Measurements from ENCODE around the gene STX16.
"Not testable (repeated sequence)": the region's sequence is repeated elsewhere in the genome, so short reads cannot be mapped to it uniquely, and the experiment has no call there.

STX16 gene

DNA sequence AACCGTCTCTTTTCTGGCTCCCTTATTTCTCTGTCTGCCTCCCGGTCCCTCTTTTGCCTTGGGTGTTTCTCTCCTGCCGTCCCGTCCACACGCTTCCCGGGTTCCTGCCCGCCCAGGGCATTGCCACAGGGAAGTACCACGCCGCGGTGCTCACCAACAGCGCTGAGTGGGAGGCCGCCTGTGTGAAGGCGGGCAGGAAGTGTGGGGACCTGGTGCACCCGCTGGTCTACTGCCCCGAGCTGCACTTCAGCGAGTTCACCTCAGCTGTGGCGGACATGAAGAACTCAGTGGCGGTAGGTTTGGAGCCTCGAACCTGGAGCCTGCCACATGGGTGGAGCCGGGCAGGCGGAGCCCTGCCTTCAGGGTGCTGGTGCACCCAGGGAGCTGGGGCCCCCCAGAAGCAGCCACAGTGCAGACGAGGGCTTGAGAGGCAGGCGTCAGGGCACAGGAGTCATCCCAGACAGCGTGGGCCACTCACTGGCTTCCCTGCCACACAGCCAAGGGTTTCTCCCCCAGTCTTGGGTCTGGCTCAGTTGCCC is 62.8 kb downstream of the STX16 start:
- DNase-seq, result peak; percentile 16

DNA sequence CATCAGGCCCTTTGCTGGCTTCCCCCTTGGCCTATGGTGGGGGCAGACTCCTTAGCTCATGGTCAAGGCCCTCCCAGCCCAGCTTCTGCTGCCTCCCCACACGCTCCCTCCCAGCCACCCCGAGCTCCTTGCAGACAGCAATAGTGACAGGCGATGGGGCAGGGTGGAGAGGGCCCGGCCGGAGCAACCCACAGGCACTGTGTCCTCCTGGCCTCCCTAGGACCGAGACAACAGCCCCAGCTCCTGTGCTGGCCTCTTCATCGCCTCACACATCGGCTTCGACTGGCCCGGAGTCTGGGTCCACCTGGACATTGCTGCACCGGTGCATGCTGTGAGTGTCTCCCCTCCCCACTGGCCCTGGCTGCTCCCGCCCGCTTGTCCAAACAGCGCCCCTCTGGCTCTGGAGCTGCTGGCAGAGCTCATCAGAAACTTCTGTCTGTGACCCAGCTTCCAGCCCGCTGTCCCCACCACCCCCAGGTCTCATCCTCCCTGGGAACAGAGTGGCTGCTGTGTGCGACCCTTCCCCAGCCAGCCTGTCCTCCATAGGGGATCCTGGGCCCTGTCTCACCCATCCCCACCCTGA is 63.3 kb downstream of the STX16 start:
- DNase-seq, result no peak

DNA sequence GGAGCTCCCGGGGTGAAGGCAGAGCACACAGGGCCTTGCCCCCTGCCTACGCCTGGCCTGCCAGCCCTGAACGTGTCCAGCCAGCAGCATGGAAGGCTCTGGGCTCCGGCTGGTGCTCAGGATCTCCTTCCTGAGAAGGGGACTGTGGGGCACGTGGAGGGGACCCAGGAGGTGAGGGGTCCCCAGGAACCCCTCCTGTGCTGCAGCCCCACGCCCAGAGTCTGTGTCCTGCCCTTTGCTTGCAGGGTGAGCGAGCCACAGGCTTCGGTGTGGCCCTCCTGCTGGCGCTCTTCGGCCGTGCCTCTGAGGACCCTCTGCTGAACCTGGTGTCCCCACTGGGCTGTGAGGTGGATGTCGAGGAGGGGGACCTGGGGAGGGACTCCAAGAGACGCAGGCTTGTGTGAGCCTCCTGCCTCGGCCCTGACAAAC is 63.9 kb downstream of the STX16 start:
- DNase-seq, result no peak

DNA sequence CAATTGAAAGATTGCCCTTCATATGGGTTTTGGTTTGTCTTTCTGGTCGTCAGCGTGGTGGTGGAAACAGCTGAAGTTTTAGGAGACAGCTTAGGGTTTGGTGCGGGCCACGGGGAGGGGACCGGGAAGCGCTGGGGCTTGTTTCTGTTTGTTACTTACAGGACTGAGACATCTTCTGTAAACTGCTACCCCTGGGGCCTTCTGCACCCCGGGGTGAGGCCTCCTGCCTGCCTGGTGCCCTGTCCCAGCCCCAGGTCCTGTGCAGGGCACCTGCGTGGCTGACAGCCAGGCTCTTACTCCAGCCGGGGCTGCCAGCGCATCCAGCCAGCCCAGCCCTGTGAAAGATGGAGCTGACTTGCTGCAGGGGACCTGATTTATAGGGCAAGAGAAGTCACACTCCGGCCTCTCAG is 64.3 kb downstream of the STX16 start:
- no peak for DNase-seq

DNA sequence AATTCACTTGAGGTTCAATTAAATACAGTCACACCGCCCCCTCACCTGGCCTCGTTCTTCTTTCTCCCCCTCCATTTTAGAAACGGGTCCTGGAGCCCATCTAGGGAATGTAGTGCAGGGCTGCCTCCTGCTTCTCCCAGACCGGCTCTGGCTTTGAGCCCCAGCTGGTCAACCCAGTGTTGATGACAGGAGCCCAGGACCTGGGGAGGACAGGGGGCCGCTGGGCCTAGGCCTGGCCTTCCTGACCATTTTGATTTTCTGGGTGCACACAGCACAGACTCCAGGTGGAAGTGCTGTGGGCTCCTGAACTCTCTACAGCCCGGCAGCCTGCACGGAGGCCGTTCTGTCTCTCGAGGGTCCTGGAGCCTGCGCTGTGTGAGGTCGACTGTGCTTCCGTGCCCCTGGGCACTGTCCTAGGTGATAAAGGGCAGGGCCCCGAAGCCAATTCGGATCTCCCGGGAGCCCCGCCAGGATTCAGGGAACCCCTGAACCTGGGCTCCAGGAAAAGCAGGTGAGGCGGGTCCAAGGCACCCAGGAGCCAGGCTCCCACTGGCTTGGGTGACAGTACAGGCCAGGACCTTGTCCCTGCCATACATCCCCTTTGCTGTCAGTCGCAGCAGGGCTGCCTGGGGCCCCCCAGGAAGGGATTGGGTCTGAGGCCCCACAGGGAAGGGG is 64.9 kb downstream of the STX16 start:
- DNase-seq, result no peak

DNA sequence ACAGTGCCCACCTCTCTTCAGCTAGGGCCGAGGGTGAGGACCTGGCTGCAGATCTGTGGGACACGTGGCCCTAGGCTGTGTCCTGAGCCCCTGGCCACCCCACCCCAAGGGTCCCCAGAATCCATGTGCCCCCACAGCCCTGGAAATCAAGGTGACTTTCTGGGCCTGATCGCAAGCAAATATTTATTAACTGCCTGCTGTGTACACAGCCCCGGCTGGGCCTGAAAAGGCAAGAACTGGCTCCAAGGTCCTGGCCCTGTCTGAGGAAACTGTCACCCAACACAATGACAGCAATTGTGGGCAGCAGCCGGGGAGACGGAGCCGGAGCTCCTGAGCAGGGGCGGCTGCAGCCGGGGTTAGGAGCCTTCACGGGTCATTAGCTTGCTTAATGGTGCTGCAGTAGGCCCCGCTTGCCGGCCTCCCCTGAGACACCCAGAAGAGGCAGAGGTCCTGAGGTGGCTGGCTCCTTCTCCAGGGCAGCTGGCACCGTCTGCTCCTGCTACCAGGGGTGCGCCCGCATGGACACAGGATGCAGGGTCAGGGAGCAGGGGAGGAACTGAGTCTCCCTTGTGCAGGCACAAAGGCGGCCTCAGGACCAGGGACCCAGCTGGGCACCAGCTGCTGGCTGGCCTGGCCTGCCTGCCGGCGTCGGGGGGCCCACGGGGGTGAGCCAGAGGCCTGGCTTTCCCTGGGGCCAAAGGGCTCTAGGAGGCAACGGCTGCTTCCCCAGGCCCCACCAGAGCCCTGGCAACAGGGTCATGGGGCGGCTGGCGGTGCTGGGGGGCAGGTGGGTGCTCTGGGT is 65.6 kb downstream of the STX16 start:
- DNase-seq, result peak; percentile 18

DNA sequence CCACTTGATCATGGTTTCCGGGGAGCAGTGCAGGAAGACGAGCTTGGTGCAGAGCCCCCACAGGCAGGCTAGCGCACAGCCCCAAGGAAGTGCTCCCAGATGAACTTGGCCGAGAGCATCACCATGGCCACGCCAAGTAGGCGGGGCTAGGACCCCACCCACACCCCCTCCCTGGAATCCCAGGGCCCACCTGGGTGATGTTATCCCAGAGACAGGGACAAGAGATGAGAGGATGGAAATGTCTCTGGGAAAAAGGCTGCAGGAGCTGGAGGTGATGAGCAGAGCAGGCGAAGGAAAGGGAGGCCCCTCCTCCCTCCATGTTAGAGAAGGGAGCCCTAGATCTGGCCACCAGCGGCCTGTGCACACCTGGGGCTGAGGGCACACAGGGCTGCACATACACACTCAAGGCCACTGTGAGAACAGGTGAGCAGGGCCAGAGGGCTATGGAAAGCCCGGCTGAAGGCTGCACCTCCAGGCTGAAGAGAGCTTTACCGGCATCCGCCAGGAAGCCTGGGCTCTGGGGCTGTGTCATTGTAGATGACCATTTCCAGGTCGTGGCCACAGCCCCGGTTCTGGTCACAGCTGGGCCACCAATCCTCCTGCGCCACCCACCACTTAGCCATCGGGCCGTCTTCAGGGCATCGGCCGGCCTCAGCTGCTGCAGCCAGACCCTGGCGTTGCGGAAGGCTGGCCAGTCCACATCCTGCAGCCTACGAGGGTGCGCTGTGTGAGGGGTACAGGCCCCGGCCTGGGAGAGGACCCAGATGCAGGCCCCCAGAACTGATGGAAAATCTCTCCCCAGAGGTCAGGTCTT is 66.4 kb downstream of the STX16 start:
- DNase-seq, result no peak

DNA sequence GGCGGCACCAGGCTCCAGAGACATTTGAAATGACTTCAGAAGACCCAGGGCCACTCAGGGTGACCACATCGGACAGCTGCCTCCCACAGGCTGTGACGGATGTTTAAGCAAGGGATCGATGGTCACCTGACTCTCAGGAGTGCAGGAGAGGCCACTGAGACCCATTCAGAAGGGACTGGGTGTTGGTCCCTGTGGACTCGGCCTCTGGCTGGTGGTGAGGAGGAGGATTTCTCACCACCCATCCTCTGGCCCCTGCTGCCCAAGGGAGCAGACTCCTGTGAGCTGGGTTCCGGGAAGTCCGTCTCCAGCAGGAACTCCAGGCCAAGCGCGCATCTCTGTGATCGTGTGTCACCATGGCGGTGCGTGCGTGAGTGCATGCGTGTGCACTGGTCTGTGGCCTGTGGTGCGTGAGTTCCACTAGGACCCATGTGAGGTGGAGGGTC is 67.1 kb downstream of the STX16 start:
- no peak for DNase-seq

DNA sequence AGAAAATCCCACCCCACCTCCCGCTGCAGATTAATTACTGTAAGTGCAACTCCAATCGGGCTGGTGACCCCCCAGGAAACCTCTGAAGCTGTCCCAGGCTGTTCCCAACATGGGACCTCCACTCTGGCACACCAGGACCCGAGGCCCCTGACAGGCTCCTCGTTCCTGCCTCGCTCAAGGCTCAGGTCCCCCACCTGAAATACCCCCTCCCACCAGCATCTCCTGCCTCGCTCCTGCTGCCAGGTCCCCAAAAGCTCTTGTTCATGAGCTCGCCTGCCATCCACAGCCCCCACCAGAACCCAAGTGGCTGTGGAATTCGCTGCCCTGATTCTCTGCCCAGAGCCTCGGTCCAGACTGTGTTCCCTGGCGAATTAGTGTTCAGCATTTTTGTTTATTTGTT is 67.6 kb downstream of the STX16 start:
- DNase-seq, result no peak

DNA sequence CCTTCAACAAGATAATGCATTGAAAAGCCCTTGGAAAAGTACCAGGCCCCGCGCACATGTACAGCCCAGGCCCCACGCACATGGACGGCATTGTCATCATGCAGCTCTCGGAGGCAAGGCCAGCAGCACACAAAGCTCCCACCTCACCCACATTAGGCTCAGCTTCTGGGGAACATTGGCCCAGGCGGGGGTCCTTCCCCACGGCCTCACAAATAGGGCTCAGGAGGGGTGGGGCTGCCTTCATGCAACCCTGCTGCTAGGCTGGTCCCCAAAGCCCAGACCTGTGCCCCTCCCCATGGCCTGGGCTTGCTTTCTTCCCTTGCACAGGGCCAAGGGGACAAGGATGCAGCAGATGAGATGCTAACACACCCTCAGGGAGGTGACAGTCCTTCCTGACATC is 68.2 kb downstream of the STX16 start:
- DNase-seq, result no peak

DNA sequence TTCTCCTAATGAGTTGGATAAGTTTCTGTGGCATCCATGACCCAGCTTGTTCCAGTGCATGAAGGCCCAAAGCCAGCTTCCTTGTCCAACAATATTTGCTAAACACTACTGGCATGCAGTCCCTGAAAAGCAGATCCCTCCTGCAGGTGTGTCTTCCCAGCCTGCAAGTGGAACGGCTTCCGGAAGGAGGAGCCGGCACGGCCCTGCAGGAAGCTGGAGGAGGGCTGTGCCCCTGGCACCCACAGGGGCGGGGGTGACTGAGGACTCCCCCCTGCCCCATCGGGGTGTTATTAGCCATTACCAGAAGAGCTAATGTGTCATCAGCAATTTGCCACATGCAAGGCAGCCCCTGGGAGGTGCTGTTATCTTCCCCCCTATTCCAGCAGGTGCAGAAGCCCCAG is 68.9 kb downstream of the STX16 start:
- no peak for DNase-seq

DNA sequence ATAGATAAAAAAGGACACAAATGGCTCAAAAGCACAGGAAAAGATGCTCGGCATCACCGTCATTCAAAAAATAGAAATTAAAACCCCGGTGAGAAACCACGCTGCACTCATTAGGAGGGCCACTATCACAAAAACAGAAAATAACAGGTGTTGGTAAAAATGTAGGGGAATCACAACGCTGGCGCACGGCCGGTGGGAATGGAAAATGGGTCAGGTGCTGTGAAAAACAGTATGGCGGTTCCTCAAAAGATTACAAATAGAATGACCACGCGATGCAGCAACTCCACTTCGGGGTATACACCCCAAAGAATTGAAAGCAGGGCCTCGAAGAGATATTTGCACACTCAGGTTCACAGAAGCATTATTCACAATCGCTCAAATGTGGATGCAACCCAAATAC is 69.8 kb downstream of the STX16 start:
- no peak for DNase-seq

DNA sequence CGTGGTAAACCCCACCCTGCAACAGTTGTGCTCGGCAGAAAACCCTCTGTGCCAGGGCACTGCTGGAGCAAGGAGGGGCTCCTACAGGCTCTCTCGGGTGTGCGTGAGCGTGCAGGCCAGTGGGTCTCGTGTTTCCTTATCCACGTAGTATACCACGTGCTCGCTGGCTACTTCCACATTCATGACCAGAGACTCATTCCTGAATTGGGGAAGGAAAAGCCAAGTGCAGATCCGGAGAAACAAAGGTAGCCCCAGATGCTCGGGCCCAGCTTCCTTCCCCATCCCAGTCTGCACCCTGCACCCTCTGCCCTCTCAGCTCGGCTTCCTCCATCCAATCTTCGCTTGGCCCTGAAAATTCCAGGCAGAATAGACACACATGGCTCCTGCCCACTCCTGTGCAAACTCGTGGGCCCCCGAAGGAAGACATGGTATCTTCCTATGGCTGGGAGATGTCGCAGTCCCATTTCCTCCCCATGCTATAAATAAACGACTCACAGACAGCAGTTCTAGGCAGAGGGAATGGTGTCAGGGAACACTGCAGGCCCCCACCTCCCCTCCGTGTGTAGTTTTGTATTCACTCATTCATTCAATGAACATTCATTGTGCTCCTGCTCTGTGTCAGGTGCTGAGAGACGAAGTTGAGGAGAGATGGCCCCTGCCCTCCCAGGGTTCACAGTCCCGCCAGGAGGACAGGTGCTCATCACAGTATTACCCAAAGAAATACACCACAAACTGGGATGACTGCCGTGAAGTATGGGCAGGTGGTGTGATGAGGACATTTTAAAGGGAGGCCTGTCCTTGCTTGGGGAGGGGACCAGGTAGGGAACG is 71.1 kb downstream of the STX16 start:
- no peak for DNase-seq

DNA sequence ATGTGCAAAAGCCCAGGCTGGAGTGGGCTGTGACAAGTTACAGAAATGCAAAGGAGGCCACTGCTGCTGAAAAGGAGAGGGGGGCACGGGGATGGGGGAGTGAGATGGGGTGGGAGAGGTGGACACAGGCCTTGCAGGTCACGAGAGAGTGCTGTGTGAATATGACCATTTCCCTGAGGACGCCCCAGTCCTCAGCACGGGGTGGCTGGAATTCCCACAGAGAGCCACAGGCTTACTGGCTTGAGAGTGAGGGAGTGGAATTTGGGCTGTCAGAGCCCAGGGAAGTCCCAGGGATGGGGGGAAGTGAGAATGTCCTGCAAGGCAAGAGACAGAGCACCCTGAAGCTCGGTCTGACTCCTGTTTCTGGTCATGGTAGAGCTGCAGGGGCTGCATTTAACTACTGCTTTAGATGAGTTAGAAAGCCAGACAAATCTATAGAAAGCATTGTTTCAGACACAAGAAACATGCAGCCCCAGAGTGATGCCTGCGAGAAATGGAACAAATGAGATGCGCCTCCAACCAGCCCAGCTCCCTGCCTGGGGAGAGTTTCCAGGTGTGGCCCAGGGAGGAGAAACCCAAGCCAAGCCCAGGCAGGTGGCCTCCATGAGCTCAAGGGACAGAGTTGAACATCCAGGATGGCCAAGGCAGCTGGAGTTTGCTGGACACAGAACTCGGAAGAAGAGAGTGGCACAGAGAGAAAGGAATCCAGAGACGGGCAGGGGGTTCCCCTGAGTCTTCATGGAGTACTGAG is 72.0 kb downstream of the STX16 start:
- DNase-seq, result no peak

DNA sequence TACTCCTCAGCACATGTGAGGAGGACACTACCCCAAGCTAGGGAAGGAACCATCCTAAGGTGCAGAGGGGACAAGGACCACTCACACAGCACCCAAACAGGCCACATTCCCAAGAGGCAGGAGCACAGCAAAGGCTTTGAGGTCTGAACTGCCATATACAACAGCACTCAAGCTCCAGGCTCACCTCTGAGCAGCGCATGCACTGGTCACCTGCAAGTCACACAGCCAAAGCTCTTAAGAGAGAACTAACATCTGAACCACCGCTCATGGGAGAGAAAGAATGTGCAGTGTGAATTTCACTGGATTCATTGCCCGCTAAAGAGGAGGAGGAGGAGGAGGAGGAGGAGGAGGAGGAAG is 72.5 kb downstream of the STX16 start:
- DNase-seq, result no peak

DNA sequence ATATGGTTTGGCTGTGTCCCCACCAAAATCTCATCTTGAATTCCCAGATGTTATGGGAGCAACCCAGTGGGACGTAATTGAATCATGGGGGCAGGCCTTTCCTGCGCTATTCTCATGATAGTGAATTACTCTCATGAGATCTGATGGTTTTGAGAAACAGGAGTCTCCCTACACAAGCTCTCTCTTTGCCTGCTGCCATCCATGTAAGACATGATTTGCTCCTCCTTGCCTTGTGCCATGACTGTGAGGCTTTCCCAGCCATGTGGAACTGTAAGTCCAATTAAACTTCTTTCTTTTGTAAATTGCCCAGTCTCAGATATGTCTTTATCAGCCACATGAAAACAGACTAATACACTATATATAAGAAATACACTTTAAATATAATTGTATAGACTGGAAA is 75.1 kb downstream of the STX16 start:
- DNase-seq, result not testable (repeated sequence)
